Measurements from ENCODE around the gene FBLN5. TPM values are rescaled to one million over a fixed set of nuclear protein-coding genes. Genes with fewer than 3 reads are reported as not detected.
A peak's percentile ranks its signal among the peaks of the same experiment; 100 is the strongest.

FBLN5 gene
- polyA plus RNA-seq, 1 of the 3 experiments (the other 2 are of a cell fraction) = 39.8 TPM

- Histone ChIP-seq H4K20me1 (ENCODE audit: insufficient read depth) (no peaks in the 10 kb centered on the region), H3K9me2 (no peaks in the 10 kb centered on the region), H3F3A (replicated peaks; ENCODE audit: insufficient read depth) (peaks cover 31% of the 10 kb centered on the region), H3K9ac (no peak overlapping the region), H3K4me2 (peak overlapping the region; percentile 51; the same call in 1 of the 2 replicates), H2AFZ (ENCODE audit: low read depth) (no peak overlapping the region), H3K79me2 (ENCODE audit: insufficient read depth) (no peaks in the 10 kb centered on the region), H3K27me3 (ENCODE audit: insufficient read depth) (no peaks in the 10 kb centered on the region), H3K4me3 (ENCODE audit: low read depth in 2 of 2, low read length in 1 of 2) (no peak overlapping the region), H3K4me1 (ENCODE audit: control insufficient read depth in 1 of 2, insufficient read depth in 2 of 2, low read depth in 1 of 2, low read length in 1 of 2) (peaks cover 2 to 9% of the 10 kb centered on the region in 2 experiments; a peak in 3 of 4 replicates), H3K27ac (ENCODE audit: low read depth in 2 of 2, low read length in 1 of 2) (peak overlapping the region; percentile 69 to 75; a peak in 3 of 4 replicates), H3K36me3 (replicated peaks in 1 of 2; ENCODE audit: control insufficient read depth in 1 of 2, insufficient read depth in 2 of 2, low read length in 1 of 2) (peaks cover 49 to 56% of the 10 kb centered on the region in 2 experiments), H3K9me3 (no peaks in the 10 kb centered on the region)
- peak; percentile 19 for DNase-seq
- WGBS (ENCODE audit: low lambda C conversion rate) = 14% methylated on average over 2 of the region's 2 CpGs
- ChIA-PET CTCF (interaction anchor here (0.8 to 1.7 kb wide), 18 partner anchors 9 to 169 kb away, joined by 3 to 11 read pairs (median 4); partner anchors contain the start of gene TRIP11), POLR2A (no interaction called here)
- TF ChIP-seq GATA2 (CRISPR knock-in tag; IDR thresholded peaks at IDR 0.05) (no peak), RXRA (IDR thresholded peaks at IDR 0.05; ENCODE audit: borderline replicate concordance, low read depth) (no peak), USF2 (IDR thresholded peaks at IDR 0.05; ENCODE audit: borderline replicate concordance, low read depth, low read length) (no peak), USF1 (IDR thresholded peaks at IDR 0.05; ENCODE audit: borderline replicate concordance, low read depth) (no peak), MEF2A (IDR thresholded peaks at IDR 0.05; ENCODE audit: borderline replicate concordance, low read depth) (no peak), FOXJ3 (CRISPR knock-in tag; IDR thresholded peaks at IDR 0.05) (no peak), TCF12 (IDR thresholded peaks at IDR 0.05) (peak; percentile 92), JUND (IDR thresholded peaks at IDR 0.05) (peak; percentile 57), MAX (IDR thresholded peaks at IDR 0.05; ENCODE audit: low read depth) (no peak), IRF3 (IDR thresholded peaks at IDR 0.05; ENCODE audit: low read depth, low read length) (no peak), ZBTB33 (IDR thresholded peaks at IDR 0.05; ENCODE audit: borderline replicate concordance, low read depth) (no peak), CHD2 (IDR thresholded peaks at IDR 0.05; ENCODE audit: low read length, partially characterized antibody) (no peak), EP300 (IDR thresholded peaks at IDR 0.05; ENCODE audit: borderline replicate concordance in 1 of 2, low read depth in 1 of 2, low read length in 1 of 2) (peak in 1 of 2 experiments; percentile 54; a peak in 1 of 4 replicates), NRF1 (IDR thresholded peaks at IDR 0.05; ENCODE audit: low read depth, low read length) (no peak), SMC3 (IDR thresholded peaks at IDR 0.05; ENCODE audit: low read depth, low read length) (peak; percentile 27), ELF1 (IDR thresholded peaks at IDR 0.05) (no peak), CTCF (IDR thresholded peaks at IDR 0.05) (peak; percentile 79), GABPA (IDR thresholded peaks at IDR 0.05; ENCODE audit: low read depth) (no peak), EZH2phosphoT487 (IDR thresholded peaks at IDR 0.05; ENCODE audit: borderline replicate concordance, low read depth) (no peak), RAD21 (IDR thresholded peaks at IDR 0.05; ENCODE audit: low read length) (peak; percentile 48), PBX3 (IDR thresholded peaks at IDR 0.05) (peak; percentile 81), FOSL2 (IDR thresholded peaks at IDR 0.05; ENCODE audit: borderline replicate concordance, low read depth) (peak; percentile 55; the same call in 1 of the 2 replicates), TEAD4 (IDR thresholded peaks at IDR 0.05; ENCODE audit: borderline replicate concordance, insufficient read depth) (0 out of 2 replicates have a peak, but pooled peaks have one; percentile 54), POLR2AphosphoS5 (IDR thresholded peaks at IDR 0.05; ENCODE audit: low read depth, low read length) (peak; percentile 19; the same call in 1 of the 2 replicates), SIN3A (IDR thresholded peaks at IDR 0.05; ENCODE audit: borderline replicate concordance, low read depth, low read length) (0 out of 2 replicates have a peak, but pooled peaks have one; percentile 44)
These were observed 49.5 kb upstream of the FBLN5 start for GRCh38 chr14:91996948-91997371.
